GM12878 (cell line): ENCODE measurements around the gene MUC5B.

Experiments used
- CEBPB ChIP-seq, 2 experiments: fragments of 150-350 bp in 1 of 2; IDR thresholded peaks; 2 replicates each; pipeline ENCODE4 v1.6.1; 2012 to 2014; ENCODE audit warnings: low read depth in 2 of 2, low read length in 2 of 2, borderline replicate concordance in 1 of 2, inconsistent platforms in 1 of 2
- CTCF ChIP-seq, 3 experiments: IDR thresholded peaks in 2 of 3; conservative IDR thresholded peaks in 1 of 3; 2 replicates each; pipeline ENCODE4 v1.5.1; 2011; ENCODE audit warnings: low read depth in 3 of 3, low read length in 3 of 3, mild to moderate bottlenecking in 3 of 3, control low read depth in 2 of 3, moderate library complexity in 2 of 3, inconsistent platforms in 1 of 3, mixed read lengths in 1 of 3; ENCODE audit not compliant: control insufficient read depth in 2 of 3, insufficient read depth in 1 of 3; ENCODE audit errors: extremely low read depth in 1 of 3
- SREBF2 ChIP-seq: IDR thresholded peaks from 2 replicates; pipeline ENCODE4 v1.6.1; 2012; ENCODE audit warnings: mild to moderate bottlenecking, low read length
- SRF ChIP-seq, 2 experiments: IDR thresholded peaks; 2 replicates each; pipeline ENCODE4 v1.6.1; 2011; ENCODE audit warnings: low read depth in 2 of 2, low read length in 2 of 2, mild to moderate bottlenecking in 1 of 2, moderate library complexity in 1 of 2

- TF ChIP-seq CTCF (IDR thresholded peaks at IDR 0.05 in 2 of 3, conservative IDR thresholded peaks at IDR 0.05 in 1 of 3; ENCODE audit: control insufficient read depth in 2 of 3, extremely low read depth in 1 of 3, insufficient read depth in 1 of 3, low read depth in 3 of 3, low read length in 3 of 3) = no peak
- no peak for TF ChIP-seq SRF (IDR thresholded peaks at IDR 0.05; ENCODE audit: low read depth in 2 of 2, low read length in 2 of 2)
- TF ChIP-seq CEBPB (IDR thresholded peaks at IDR 0.05; ENCODE audit: borderline replicate concordance in 1 of 2, low read depth in 2 of 2, low read length in 2 of 2) = no peak
- TF ChIP-seq SREBF2 = no peak
Observed at GRCh38 chr11:1291295-1292017, 68.6 kb downstream of the MUC5B start.
